ENCODE data around the gene CAMK4. TPM values are rescaled to one million over a fixed set of nuclear protein-coding genes. Genes with fewer than 3 reads are reported as not detected.

CAMK4 gene
- total RNA-seq, 4 donors from 2014 or later, result 0.26 to 33.9 (median 2.0) TPM

GRCh38 chr5:111454776-111455175 is 230.6 kb downstream of the CAMK4 start:
- no peak for DNase-seq
- intact Hi-C loops (cut with DNase I; ENCODE audit: low total_unique reads), result no loop called here
- TF ChIP-seq POLR2A (IDR thresholded peaks at IDR 0.05) (no peak), CTCF (IDR thresholded peaks at IDR 0.05) (no peak)
- no peaks in the 10 kb centered on the region for H3K36me3 ChIP-seq
- H3K9me3 ChIP-seq, result no peaks in the 10 kb centered on the region
- no peaks in the 10 kb centered on the region for H3K27me3 ChIP-seq
- H3K4me1 ChIP-seq, result peaks cover 0 to 3% of the 10 kb centered on the region in 2 donors
- H3K4me3 ChIP-seq, result no peak overlapping the region
- H3K27ac ChIP-seq, result no peak overlapping the region

GRCh38 chr5:111461255-111461671 is 237.1 kb downstream of the CAMK4 start:
- Histone ChIP-seq H3K9me3 (no peaks in the 10 kb centered on the region), H3K27ac (no peak overlapping the region), H3K4me1 (no peaks in the 10 kb centered on the region), H3K4me3 (no peak overlapping the region), H3K27me3 (no peaks in the 10 kb centered on the region), H3K36me3 (no peaks in the 10 kb centered on the region)
- no peak for TF ChIP-seq POLR2A (IDR thresholded peaks at IDR 0.05)
- no peak for TF ChIP-seq CTCF (IDR thresholded peaks at IDR 0.05)
- DNase-seq, result no peak
- intact Hi-C loops (cut with DNase I; ENCODE audit: low total_unique reads), result no loop called here

DNA sequence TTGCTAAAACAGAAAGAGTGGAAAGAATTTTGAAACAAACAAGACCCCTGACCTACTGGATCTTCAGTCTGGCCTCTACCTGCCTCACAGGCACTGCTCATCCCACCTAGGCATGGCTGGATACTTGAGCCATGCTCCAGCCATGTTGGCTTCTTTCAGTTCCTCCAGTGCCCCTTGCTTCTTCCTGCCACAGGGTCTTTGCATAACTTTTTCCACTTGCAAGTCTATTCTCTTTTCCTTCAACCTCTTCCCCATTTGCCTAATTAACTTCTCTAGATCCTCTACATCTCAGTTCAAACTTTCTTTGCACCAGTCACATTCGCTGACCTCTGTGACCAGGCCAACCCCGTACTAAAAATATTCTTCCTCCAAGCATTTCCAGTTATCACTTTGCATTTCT is 237.8 kb downstream of the CAMK4 start:
- no peak overlapping the region for H3K4me3 ChIP-seq
- no peak for DNase-seq
- no peaks in the 10 kb centered on the region for H3K27me3 ChIP-seq
- no peak overlapping the region for H3K27ac ChIP-seq
- H3K4me1 ChIP-seq, result no peaks in the 10 kb centered on the region
- no peaks in the 10 kb centered on the region for H3K9me3 ChIP-seq
- intact Hi-C loops (cut with DNase I; ENCODE audit: low total_unique reads), result no loop called here
- no peak for TF ChIP-seq CTCF (IDR thresholded peaks at IDR 0.05)
- no peak for TF ChIP-seq POLR2A (IDR thresholded peaks at IDR 0.05)
- no peaks in the 10 kb centered on the region for H3K36me3 ChIP-seq

DNA sequence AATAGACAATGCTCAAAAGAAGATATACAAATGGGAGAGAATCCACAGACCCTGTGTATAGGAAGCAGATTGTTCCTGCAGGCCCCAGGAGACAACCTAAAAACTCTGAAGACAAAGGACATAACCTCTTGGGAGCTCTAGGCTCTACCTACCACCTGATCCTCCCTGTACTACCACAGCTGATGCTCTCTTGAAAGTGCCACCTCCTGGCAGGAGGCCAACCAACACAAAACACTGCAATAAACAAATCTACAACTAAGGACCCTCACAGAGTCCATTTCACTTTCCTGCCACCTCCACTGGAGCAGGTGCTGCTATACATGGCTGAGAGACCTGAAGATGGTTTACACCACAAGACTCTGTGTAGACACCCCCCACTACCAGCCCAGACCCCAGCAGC is 239.1 kb downstream of the CAMK4 start:
- Histone ChIP-seq H3K36me3 (no peaks in the 10 kb centered on the region), H3K4me3 (no peak overlapping the region), H3K9me3 (no peaks in the 10 kb centered on the region), H3K4me1 (no peaks in the 10 kb centered on the region), H3K27me3 (no peaks in the 10 kb centered on the region), H3K27ac (no peak overlapping the region)
- TF ChIP-seq CTCF (IDR thresholded peaks at IDR 0.05) (no peak), POLR2A (IDR thresholded peaks at IDR 0.05) (no peak)
- intact Hi-C loops (cut with DNase I; ENCODE audit: low total_unique reads), result no loop called here
- no peak for DNase-seq

GRCh38 chr5:111469293-111469896 is 245.2 kb downstream of the CAMK4 start:
- H3K36me3 ChIP-seq, result no peaks in the 10 kb centered on the region
- H3K9me3 ChIP-seq, result no peaks in the 10 kb centered on the region
- no peak overlapping the region for H3K4me3 ChIP-seq
- no peaks in the 10 kb centered on the region for H3K4me1 ChIP-seq
- no peaks in the 10 kb centered on the region for H3K27me3 ChIP-seq
- no peak for TF ChIP-seq CTCF (IDR thresholded peaks at IDR 0.05)
- TF ChIP-seq POLR2A (IDR thresholded peaks at IDR 0.05), result no peak
- intact Hi-C loops (cut with DNase I; ENCODE audit: low total_unique reads), result no loop called here
- H3K27ac ChIP-seq, result no peak overlapping the region
- no peak for DNase-seq

Measured in uterus (tissue), 4 donors.